KOPT-K1 (cell line): ENCODE results near the gene ZACN.
"Not testable (repeated sequence)": the region's sequence is repeated elsewhere in the genome, so short reads cannot be mapped to it uniquely, and the experiment has no call there.

Experiments used
- H3K27ac ChIP-seq: fragments of 200-600 bp; sonication (generic); 2 replicates; pipeline ENCODE4 v1.5.1; 2016; ENCODE audit warnings: antibody characterized with exemption, mild to moderate bottlenecking, low read depth, low read length; ENCODE audit not compliant: poor library complexity, severe bottlenecking
- H3K36me3 ChIP-seq: fragments of 200-600 bp; sonication (generic); 2 replicates; pipeline ENCODE4 v1.5.1; 2017; ENCODE audit warnings: antibody characterized with exemption, mild to moderate bottlenecking, low read length, moderate library complexity; ENCODE audit not compliant: insufficient read depth
- H3K9me3 ChIP-seq: fragments of 200-600 bp; sonication (generic); 2 replicates; pipeline ENCODE4 v1.5.1; 2017; ENCODE audit warnings: antibody characterized with exemption, low read length, mild to moderate bottlenecking; ENCODE audit not compliant: insufficient read depth, poor library complexity, severe bottlenecking

ZACN gene

DNA sequence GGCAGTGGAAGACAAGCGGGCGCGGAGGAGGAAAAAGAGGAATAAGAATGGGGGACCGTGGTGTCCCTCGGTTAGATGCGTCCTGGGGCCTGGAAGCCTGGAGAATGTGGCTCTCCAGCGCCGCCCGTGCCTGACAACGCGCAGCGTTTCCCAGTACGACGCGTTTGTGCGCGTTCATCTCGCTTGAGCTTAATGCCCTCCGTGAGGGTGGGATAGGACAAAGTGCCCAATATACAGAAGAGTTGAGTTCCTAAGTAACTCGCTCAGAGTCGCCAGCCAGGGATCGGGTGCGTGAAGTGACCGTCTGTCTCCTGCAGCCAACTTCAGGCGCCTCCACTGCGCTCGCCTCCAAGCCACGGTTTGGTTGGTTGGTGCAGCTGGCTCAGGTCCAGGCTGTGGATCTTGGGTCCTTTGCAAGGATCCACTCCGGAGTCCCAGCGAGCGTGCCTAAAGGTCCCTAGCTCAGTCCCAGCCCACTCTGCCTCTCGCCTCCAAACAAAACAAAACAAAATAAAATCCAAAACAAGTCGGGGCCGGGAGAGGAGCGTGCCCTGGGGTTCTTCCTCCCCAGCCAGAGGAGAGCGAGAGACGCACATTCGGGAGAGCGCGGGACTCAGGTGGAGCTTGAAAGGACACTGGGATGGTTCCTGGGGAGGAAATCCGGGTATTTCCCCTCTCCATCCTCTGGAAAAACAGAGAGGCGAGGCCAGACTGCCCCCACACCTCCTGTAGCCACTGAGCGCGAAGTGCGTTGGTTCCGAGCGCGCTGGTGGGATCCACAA lies 3.4 kb upstream of the ZACN start:
- Histone ChIP-seq H3K9me3 (no peaks in the 10 kb centered on the region), H3K27ac (no peak overlapping the region), H3K36me3 (peaks cover 2% of the 10 kb centered on the region; the same call in 1 of the 2 replicates)

DNA sequence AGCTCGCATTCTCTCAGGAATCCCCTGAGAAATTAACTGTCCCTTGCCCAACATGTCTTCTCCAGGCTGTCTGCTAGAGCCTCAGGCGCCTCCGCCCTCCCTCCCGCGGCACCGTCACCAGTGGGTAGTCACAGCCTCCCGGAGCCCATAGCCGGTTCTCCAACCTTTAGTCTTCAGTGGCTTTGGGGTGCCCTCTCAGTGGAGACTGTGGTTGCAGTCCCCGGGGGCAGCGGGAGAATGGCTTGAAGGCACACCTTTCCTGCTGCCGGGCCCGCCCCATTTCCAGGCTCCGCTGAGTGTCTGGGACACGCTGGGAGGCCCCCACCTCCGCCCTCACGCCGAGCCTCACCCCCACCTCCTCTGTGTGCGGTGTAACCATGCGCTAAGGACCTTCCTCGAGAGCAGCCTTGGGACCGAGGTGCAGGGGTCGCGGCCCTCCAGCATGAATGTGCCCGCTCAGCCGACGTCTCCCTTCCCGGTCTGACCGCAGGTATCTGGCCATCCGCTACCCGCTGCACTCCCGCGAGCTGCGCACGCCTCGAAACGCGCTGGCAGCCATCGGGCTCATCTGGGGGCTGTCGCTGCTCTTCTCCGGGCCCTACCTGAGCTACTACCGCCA lies 2.7 kb upstream of the ZACN start:
- H3K27ac ChIP-seq: no peak overlapping the region
- H3K36me3 ChIP-seq: peaks cover 2% of the 10 kb centered on the region; the same call in 1 of the 2 replicates
- no peaks in the 10 kb centered on the region for H3K9me3 ChIP-seq

DNA sequence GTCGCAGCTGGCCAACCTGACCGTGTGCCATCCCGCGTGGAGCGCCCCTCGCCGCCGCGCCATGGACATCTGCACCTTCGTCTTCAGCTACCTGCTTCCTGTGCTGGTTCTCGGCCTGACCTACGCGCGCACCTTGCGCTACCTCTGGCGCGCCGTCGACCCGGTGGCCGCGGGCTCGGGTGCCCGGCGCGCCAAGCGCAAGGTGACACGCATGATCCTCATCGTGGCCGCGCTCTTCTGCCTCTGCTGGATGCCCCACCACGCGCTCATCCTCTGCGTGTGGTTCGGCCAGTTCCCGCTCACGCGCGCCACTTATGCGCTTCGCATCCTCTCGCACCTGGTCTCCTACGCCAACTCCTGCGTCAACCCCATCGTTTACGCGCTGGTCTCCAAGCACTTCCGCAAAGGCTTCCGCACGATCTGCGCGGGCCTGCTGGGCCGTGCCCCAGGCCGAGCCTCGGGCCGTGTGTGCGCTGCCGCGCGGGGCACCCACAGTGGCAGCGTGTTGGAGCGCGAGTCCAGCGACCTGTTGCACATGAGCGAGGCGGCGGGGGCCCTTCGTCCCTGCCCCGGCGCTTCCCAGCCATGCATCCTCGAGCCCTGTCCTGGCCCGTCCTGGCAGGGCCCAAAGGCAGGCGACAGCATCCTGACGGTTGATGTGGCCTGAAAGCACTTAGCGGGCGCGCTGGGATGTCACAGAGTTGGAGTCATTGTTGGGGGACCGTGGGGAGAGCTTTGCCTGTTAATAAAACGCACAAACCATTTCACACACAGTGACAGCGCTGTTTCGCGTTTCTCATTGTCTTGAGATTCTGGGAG lies 2.0 kb upstream of the ZACN start:
- Histone ChIP-seq H3K9me3 (no peaks in the 10 kb centered on the region), H3K27ac (no peak overlapping the region), H3K36me3 (peaks cover 9% of the 10 kb centered on the region; the same call in 1 of the 2 replicates)

DNA sequence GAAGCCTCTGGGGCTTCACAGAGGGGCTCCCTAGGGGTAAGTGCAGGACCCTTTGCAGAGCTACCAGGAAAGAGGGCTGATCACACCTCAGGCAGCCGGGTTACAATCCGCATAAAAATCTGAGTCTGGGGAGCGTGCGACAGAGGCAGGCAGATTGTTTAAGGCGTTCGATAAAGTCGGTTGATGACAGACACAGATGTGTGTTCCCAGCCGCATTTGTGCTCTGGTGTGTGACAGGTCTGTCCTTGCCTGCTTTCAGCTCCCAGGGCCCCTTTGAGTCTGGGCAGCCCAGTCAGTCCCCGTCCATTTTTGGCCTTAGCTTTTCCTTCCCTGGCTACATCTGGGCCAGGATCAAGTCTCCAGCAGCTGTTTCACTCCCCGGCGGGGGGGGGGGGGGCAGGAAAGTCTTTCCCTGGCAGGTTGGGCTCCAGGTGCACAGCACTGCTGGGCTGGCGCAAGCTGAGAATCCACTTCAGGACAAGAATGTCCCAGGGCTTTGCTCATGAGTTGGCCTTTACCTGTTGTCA lies 1.3 kb upstream of the ZACN start:
- H3K9me3 ChIP-seq: no peaks in the 10 kb centered on the region
- peaks cover 16% of the 10 kb centered on the region for H3K36me3 ChIP-seq
- H3K27ac ChIP-seq: no peak overlapping the region

DNA sequence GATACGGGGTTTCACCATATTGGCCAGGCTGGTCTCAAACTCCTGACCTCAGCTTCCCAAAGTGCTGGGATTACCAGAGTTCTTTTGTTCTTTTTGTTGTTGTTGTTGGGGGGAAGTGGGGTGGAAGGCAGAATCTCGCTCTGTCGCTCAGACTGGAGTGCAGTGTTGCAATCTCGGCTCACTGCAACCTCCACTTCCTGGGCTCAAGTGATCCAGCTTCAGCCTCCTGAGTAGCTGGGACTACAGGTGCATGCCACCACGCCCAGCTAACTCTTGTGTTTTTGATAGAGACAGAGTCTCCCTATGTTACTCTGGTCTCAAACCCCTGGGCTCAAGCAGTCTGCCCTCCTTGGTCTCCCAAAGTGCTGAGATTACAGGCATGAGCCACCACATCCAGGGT lies 612 bp upstream of the ZACN start:
- H3K9me3 ChIP-seq, H3K27ac ChIP-seq: not testable (repeated sequence)
- H3K36me3 ChIP-seq: peaks cover 23% of the 10 kb centered on the region

DNA sequence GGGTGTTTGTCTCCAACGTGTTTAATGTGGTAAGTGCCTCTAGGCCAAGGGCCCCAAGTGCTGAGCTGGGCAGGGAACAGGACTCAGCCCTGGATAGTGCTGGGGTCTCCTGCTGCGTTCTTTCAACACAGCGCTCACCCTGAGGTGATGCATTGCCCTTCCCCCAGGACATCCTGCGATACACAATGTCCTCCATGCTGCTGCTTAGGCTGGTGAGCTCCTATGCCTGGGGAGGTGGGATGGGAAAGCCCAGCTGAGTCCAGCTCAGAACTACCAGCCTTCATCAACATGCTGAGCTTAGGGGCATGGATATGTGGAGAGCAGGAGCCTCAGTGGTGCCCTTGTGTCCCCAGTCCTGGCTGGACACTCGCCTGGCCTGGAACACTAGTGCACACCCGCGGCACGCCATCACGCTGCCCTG lies 563 bp downstream of the ZACN start:
- H3K36me3 ChIP-seq: peaks cover 35% of the 10 kb centered on the region
- H3K9me3 ChIP-seq: no peaks in the 10 kb centered on the region
- H3K27ac ChIP-seq: peak overlapping the region; percentile 38

DNA sequence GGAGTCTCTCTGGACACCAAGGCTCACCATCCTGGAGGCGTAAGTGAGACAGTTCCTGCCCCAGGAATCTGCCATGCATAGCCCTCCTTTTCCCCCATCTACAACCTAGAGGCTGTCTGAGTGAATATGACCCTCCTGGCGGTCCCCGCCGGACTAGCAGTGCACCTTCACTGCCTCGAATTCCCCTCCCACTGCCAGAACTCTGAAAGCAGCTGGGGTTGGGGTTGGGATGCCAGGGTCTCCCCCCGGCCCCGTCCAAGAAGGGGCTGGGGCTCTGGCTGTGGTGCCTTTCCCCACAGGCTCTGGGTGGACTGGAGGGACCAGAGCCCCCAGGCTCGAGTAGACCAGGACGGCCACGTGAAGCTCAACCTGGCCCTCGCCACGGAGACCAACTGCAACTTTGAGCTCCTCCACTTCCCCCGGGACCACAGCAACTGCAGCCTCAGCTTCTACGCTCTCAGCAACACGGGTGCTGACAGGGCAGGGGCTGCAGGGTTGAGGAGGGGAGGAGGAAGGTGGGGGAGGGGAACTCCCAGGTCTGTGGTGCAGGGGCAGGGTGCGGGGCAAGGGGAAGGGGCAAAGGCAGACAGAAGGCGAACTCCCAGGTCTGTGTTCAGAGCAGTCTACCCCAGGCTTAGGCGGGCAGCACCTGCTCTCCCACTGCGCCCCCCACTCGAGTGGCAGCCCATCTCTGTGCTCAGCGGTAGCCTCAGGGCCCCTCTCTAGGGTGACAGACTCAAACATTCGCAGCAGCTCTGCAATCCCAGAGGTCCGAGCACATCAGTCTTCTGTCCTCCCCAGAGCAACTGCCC lies 1.2 kb downstream of the ZACN start:
- Histone ChIP-seq H3K36me3 (peaks cover 41% of the 10 kb centered on the region), H3K27ac (peak overlapping the region; percentile 38), H3K9me3 (no peaks in the 10 kb centered on the region)

DNA sequence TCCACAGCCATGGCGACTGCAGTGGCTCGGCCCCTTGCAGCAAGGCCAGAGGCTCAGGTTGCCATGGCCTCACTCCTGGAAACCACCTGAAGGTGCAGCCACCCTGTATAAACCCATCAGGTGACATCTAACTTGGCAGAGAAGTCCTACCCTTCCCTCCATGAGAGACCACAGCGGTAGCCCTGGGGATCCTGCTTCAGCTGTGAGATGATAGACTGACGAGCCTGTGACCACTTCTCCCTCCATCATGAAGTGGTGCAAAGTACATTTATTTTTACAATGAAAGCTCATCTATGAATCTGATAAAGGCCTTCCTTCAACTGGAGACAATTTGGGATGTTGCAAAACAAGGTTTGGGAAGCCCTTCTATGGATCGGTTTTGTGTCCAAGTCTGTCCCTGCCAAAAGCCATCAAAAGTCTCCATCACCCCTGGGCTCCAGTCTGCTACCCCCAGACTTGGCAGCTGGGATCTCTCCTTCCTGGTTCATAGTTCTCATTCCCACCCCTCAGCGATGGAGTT lies 1.8 kb downstream of the ZACN start:
- peaks cover 48% of the 10 kb centered on the region for H3K36me3 ChIP-seq
- H3K9me3 ChIP-seq: no peaks in the 10 kb centered on the region

DNA sequence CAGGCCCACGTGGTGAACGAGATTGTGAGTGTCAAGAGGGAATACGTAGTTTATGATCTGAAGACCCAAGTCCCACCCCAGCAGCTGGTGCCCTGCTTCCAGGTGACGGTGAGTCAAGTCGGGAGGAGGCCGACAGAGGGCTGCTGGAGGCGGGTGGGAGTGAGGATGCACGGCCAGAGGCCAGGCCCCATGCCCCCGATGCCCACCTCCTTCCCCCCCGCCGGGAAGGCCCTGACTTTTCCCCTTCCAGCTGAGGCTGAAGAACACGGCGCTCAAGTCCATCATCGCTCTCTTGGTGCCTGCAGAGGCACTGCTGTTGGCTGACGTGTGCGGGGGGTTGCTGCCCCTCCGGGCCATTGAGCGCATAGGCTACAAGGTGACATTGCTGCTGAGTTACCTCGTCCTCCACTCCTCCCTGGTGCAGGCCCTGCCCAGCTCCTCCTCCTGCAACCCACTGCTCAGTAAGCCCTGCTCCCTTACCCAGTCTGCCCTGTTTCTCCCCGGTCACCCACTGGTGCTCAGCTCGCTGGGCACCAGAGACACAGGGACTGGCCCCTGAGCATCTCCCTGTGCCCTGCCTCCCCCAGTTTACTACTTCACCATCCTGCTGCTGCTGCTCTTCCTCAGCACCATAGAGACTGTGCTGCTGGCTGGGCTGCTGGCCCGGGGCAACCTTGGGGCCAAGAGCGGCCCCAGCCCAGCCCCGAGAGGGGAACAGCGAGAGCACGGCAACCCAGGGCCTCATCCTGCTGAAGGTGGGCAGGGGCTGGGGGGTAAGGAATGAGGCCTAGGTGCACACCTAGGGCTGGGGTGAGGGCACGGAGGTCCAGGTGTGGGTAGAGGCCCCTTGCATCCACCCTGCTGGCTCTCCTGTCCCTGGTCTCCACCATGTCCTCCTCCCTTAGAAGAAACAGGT lies 2.6 kb downstream of the ZACN start:
- no peaks in the 10 kb centered on the region for H3K9me3 ChIP-seq
- H3K27ac ChIP-seq: no peak overlapping the region
- H3K36me3 ChIP-seq: peaks cover 55% of the 10 kb centered on the region

More for the DNA sequence above, 1.8 kb downstream of the ZACN start:
- H3K27ac ChIP-seq: peak overlapping the region; percentile 38

DNA sequence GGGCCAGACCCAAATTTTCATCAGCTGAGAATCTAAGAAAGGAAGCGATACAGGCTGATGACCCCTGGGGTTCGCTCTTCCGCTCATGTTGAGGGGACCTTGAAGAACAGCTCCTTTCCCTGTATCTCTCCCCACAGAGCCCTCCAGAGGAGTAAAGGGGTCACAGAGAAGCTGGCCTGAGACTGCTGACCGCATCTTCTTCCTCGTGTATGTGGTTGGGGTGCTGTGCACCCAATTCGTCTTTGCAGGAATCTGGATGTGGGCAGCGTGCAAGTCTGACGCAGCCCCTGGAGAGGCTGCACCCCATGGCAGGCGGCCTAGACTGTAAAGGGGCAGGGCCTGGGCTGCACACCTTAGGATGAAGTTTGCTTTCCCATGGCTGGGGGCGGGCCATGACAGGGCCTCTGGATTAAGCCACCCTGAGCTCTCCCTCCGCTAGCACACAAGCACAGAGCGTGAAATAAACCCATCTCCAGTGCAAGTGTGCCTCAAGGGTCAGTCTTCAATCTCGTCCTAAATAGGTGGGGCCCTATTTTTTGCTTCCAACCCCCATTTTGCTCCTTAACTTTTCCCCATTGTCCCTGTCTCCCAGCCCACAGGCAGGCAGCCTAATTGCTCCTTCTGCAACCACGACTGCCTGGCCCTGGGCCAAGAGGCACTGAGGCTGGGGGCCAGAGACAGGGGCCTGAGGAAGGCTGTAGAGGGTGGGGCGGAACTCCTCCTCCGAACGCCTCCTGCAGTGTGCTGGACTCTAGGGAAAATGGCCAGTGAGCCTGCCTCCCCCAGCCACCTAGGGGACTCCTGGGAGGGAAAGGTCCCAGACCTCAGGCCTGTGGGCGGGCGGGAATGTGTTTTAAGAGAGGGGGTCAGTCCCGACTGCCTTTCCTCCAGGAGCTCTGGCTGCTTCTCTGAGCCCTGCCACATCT lies 3.6 kb downstream of the ZACN start:
- H3K9me3 ChIP-seq: no peaks in the 10 kb centered on the region
- H3K27ac ChIP-seq: no peak overlapping the region
- H3K36me3 ChIP-seq: peaks cover 65% of the 10 kb centered on the region

DNA sequence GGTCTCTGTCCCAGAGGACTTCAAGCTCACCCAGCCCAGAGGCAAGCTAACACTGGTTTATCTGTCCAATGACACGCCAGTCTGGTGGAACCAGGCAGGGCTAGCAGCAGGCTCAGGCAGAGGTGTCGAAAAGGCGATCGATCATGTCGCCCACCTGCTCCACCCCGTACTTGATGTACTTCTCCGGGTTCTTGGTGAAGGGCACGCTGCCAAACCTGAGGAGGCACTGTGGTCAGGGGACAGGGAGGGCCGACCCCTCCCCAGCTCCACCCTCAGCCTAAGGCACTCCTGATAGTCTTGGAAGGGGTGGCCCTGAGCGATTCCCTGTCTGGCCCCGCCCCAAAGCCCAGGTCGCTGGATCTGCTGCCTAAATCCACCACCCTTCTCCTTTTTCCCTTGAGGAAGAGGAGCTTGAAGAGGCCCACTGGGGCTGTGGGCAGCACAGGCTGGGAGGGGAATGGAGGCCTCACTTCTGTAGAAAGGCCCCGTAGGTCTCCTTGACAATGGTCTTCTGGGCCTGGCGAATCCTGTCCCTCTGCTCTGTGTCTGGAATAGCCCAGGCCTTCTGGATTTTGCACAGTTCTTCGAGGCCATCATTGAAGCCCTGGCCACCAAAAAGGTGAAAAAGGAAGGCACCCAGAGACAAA lies 4.7 kb downstream of the ZACN start:
- H3K9me3 ChIP-seq: no peaks in the 10 kb centered on the region
- H3K36me3 ChIP-seq: peaks cover 76% of the 10 kb centered on the region
- H3K27ac ChIP-seq: no peak overlapping the region

DNA sequence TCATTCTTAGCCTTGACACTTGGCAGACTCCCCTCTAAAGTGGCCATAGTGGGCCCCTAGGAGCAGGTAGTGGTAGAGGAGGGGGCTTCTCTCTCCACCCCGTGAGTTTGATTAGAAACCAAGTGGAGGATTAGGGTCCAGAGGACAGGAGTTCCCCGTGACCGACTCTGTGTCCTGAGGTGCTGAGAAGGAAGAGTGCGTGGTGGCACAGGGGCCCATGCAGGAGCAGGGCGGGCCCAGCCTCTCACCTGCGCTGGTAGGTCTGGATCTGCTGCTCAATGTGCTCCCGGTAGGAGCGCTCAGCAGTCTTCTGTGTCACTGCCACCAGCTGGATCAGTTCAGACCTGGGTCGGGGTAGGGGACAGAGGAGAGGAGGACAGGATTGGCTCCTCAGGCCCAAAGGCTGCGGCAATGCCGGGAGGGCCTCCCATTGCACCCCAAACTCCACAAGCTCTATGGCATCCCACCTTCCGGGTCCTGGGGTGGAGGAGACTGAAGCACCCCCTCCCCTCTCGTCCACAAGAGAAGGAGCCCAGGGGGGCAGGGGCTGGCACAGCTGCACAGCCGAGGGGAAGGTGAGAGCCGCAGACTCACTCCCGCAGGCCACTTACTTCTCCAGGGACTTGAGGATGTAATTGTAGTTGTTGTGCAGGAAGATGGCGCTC lies 6.2 kb downstream of the ZACN start:
- peaks cover 92% of the 10 kb centered on the region for H3K36me3 ChIP-seq
- no peak overlapping the region for H3K27ac ChIP-seq
- no peaks in the 10 kb centered on the region for H3K9me3 ChIP-seq
